Renal cortex interstitium (tissue), 11 donors: ENCODE measurements around the gene BTLA. TPM values are rescaled to one million over a fixed set of nuclear protein-coding genes. Genes with fewer than 3 reads are reported as not detected.
"Not testable (repeated sequence)": the region's sequence is repeated elsewhere in the genome, so short reads cannot be mapped to it uniquely, and the experiment has no call there.

ENCODE experiments used
- DNase-seq, 11 donors: peaks; one replicate each; pipeline ENCODE4 v3.0.0-alpha.2; 2013; ENCODE audit warnings: low read depth in 9 of 11, low spot score in 4 of 11; ENCODE audit errors: extremely low read depth in 1 of 11
- polyA plus RNA-seq, 3 donors: library from polyadenylated mRNA; unstranded; fragments of 120-200 nt; gene quantifications; one replicate each; pipeline ENCODE4 v1.2.1, GENCODE V29; 2013; ENCODE audit not compliant: insufficient read length in 3 of 3

BTLA gene
- polyA plus RNA-seq, 3 donors, result 0.40 to 0.72 (median 0.62) TPM

DNA sequence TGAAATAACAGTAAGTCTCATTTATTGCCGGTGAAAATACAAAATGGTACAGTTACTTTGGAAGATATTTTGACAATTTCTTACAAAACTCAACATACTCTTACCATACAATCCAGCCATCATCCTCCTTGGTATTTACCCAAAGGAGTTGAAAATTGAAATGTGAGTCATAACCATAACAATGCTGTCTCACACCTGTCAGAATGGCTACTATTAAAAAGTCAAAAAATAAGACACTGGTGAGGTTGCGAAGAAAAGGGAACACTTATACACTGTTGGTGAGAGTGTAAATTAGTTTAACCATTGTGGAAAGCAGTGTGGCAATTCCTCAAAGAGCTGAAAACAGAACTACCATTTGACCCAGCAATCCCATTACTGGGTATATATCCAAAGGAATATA is 37.5 kb downstream of the BTLA start:
- DNase-seq, result not testable (repeated sequence)

DNA sequence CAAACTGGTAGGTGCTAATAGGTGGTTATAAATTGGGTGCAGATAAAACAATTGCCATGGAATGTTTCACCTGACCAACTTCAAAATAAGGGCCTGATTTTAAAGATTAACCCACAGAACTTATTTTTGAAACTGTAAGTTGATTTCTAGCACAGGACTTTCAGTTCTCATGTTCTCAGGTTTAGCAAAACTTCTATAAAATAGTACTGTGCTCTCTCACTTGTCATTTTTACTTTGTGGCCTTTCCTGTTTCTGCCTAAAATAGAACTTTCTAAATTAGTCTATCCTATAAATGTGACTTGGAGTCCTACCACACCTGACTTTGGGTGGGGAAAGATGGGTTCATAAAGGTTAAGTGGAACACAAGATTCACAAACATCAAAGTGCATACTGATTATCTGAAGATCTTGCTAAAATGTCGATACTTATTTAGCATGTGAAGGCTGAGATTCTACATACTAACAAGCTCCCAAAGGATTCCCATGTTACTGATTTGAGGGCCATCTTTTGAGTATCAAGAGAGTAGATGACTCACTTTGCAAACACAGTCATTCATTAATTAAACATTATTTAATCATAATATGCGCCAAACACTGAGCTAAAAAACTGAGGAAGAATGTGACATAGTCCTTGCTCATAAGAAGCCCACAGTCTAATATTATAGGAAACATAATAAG is 38.6 kb downstream of the BTLA start:
- no peak for DNase-seq

DNA sequence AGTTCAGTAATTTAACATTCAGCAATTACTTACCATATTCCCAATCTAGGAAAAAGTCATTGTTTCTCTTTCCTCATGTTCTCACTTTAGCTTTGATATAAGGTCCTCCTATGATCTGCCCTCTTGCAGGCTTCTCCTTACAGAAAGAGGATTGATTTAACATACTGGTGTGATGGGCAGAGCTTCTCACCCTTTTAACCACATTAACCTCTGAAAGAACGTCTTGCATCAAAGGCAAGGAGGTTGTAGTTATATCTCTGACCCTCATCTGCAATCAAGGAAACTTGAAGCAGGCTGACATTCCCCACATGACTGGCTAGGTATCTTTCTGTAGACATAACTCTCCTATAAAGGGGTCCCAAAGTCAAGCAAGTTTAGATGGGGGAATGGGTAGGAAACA is 39.5 kb downstream of the BTLA start:
- no peak for DNase-seq

GRCh38 chr3:112456147-112456546 is 43.1 kb downstream of the BTLA start:
- DNase-seq, result no peak

DNA sequence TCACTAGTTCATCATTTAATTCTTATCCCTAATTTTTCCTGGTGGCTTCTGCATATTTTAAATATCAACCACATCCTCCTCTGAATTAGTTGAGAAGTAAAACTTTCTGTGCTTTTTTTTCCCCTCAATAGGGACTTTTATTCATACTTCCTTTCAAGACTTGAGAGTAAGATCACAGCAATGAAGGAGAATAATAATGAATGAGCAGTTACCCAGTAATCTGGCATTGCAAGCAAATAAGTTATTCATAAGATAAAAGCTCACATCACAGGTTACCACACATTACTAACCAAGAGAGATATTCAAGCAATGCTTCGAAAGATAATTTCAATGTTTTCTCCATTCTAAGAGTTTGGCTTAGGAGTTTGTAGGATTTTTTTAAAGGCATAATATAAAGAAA is 50.3 kb downstream of the BTLA start:
- no peak for DNase-seq

DNA sequence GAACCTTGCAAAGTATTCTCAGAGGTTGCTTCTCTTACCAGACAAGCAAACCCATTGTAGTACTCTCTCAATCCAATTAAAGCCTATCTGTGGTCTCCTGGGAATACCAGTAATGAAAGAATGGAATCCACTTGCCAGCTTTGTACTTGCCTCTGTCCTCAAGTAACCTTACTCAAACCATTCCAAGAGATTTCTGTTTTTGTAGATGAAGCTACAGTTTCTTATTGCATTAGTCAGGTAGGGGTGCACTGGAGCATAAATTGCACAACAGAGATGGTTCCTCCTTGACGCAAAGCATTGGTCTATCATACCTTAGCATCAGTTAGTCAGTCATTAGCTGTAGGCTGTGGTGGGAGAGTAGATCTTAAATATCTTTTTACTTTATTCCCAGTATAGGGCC is 52.9 kb downstream of the BTLA start:
- DNase-seq, result no peak

GRCh38 chr3:112445839-112446238 is 53.4 kb downstream of the BTLA start:
- no peak for DNase-seq

- no peak for DNase-seq
Observed at GRCh38 chr3:112437146-112438022, 61.9 kb downstream of the BTLA start.

GRCh38 chr3:112429960-112430359 is 69.3 kb downstream of the BTLA start:
- no peak for DNase-seq

- DNase-seq, result no peak
Observed at GRCh38 chr3:112427123-112427522, 72.1 kb downstream of the BTLA start.

GRCh38 chr3:112425858-112426750 is 73.2 kb downstream of the BTLA start:
- no peak for DNase-seq

GRCh38 chr3:112425382-112425781 is 73.9 kb downstream of the BTLA start:
- DNase-seq, result no peak

GRCh38 chr3:112424394-112424793 is 74.9 kb downstream of the BTLA start:
- DNase-seq, result no peak

DNA sequence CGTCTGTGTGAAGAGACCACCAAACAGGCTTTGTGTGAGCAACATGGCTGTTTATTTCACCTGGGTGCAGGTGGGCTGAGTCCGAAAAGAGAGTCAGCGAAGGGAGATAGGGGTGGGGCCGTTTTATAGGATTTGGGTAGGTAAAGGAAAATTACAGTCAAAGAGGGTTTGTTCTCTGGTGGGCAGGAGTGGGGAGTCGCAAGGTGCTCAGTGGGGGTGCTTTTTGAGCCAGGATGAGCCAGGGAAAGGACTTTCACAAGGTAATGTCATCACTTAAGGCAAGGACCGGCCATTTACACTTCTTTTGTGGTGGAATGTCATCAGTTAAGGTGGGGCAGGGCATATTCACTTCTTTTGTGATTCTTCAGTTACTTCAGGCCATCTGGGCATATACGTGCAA is 76.4 kb downstream of the BTLA start:
- not testable (repeated sequence) for DNase-seq

- DNase-seq, result not testable (repeated sequence)
Observed at GRCh38 chr3:112418526-112418925, 80.7 kb downstream of the BTLA start.

DNA sequence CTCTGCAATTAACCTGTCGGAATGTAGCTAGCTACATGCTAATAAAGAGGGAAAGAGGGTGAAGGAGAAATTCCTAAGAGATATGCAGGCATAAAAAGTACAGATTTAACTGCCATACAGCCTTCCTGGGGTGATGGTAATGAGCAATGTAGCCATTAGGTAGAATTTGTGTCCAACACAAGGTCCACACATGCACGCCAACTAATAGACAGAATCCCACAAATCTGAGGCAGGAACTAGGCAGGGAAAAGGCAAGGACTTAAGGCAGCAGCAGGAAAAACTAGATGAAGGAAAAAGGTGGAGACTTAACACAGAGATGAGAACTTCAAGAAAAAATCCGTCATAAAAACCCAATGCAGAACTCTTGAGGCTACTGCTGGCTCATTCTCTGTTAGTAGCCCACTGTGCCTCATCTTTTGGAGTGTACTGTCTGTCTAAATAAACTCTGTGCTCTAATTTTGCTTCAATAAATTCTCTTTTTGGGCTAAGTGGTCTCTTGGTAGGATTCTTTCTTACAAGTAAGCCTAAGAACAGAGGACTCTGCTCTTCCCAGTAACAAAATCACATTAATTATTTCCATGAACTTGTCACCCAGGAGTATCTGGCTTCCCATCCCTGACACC is 81.5 kb downstream of the BTLA start:
- DNase-seq, result no peak

DNA sequence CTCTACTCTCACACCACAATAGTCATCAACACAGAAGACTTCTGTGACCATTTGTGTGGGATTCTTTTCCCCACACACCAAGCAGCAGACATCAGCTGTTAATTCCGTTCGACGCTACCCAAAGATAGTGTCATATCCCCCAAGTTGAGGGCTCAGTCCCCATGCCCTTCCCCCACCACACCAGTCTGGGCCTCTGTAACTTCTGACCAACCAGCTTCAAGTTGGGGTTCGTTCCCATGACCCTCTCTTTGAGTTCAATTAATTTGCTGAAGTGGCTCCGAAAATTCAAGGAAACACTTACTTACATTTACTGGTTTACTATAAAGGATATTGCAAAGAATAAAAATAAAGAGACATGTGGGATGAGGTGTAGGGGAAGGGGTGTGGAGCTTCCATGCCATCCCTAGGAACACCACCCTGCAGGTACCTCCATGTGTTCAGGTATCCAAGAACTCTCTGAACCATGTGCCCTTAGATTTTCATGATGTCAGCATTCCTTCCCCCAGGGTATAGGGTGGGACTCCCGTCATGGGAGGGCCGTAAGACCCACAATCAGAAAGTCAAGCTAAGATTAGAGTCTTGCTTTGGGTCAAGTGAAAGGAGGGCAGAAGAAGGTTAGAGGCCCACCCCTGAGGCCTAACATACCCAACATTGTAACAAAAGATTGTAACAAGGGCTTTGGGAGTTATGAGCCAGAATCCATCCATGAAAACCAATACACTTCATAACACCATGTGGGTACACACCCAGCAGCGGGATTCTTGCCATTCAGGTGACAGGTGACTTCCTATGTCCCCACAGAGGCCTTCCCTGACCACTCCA is 82.7 kb downstream of the BTLA start:
- DNase-seq, result no peak

DNA sequence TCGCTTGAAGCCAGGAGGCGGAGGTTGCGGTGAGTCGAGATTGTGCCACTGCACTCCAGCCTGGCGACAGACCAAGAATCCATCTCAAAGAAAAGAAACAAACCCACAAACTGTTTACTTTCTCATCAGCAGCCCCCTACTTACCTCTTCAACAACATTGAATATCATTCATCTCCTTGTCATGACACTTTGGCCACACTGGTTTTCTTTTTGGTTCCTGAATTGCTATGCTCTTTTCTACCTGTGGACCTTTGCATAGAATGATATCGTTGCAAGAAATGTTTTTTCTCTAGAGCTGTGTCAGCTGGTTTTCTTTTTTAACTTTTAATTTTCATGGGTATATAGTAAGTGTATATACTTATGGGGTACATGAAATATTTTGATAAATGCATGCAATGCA is 83.9 kb downstream of the BTLA start:
- DNase-seq, result no peak
